GM12873 (cell line): ENCODE results near the gene KBTBD4.
A peak's percentile ranks its signal among the peaks of the same experiment; 100 is the strongest.

Experiments
- CTCF ChIP-seq: IDR thresholded peaks from 2 replicates; pipeline ENCODE4 v1.5.1; 2012; ENCODE audit warnings: low read depth, mild to moderate bottlenecking, moderate library complexity, low read length, control low read depth; ENCODE audit not compliant: insufficient read depth; ENCODE audit errors: missing control alignments

Gene KBTBD4

GRCh38 chr11:47578524-47579494 is at the start of gene KBTBD4, which contains the start of gene NDUFS3:
TSS of gene KBTBD4 (minus strand) at chr11:47578970. CDS start at chr11:47578951, 19 bp downstream.
TSS of gene NDUFS3 (plus strand) at chr11:47579074. CDS start at chr11:47579092, 18 bp downstream.
- no peak for TF ChIP-seq CTCF

GRCh38 chr11:47628026-47628425 is 49.3 kb upstream of the KBTBD4 start:
- no peak for TF ChIP-seq CTCF

GRCh38 chr11:47626234-47626633 is 47.5 kb upstream of the KBTBD4 start:
- TF ChIP-seq CTCF, result no peak

- TF ChIP-seq CTCF, result no peak
These were observed 42.1 kb upstream of the KBTBD4 start for GRCh38 chr11:47620836-47621378.

- TF ChIP-seq CTCF, result no peak
These were observed 38.6 kb upstream of the KBTBD4 start for GRCh38 chr11:47617417-47617809.

- peak; percentile 77 for TF ChIP-seq CTCF
These were observed 38.1 kb upstream of the KBTBD4 start for GRCh38 chr11:47616726-47617416.

GRCh38 chr11:47615249-47615648 is 36.5 kb upstream of the KBTBD4 start:
- TF ChIP-seq CTCF, result no peak
